HL-60 (cell line): ENCODE data around the gene HHIP.

Experiments
- GABPA ChIP-seq: IDR thresholded peaks from 2 replicates; pipeline ENCODE4 v1.6.1; 2012; ENCODE audit warnings: low read depth
- POLR2AphosphoS5 ChIP-seq: IDR thresholded peaks from 2 replicates; pipeline ENCODE4 v1.6.1; 2012; ENCODE audit warnings: low read depth
- TF ChIP-seq, protein P1 (sequence below): IDR thresholded peaks from one replicate; pipeline ENCODE4 v1.5.1; 2011; ENCODE audit warnings: low read length, control low read depth, inconsistent platforms; ENCODE audit not compliant: insufficient read depth
- TF ChIP-seq, protein P2 (sequence below): IDR thresholded peaks from 2 replicates; pipeline ENCODE4 v1.6.1; 2012; ENCODE audit warnings: low read depth; ENCODE audit not compliant: insufficient replicate concordance

DNA sequence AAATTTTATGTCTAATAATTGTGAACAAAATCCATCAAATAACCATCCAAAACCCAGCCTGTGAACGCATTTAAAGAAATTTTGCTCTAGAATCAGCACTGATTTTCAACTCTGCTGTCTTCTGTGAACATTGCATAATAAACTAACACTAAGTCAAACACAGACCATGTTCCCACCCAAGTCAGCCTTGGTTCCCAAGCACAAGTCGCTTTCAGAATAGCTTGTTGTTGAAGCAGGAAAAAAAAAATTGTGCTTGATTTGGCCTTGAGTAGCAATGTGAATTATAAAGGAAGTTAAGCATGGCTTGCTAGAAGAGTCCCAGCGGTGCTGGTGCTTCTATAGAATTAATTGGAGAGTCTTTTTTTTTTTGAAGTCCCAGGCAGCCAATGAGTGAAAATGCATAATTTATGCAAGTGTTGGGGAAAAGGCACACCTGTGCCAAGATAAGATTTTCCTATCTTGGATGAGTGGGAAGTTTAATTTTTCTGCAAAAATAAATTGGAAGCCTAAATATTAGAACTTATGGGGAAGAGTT lies 42.1 kb downstream of the HHIP start:
- TF ChIP-seq, protein P1, sequence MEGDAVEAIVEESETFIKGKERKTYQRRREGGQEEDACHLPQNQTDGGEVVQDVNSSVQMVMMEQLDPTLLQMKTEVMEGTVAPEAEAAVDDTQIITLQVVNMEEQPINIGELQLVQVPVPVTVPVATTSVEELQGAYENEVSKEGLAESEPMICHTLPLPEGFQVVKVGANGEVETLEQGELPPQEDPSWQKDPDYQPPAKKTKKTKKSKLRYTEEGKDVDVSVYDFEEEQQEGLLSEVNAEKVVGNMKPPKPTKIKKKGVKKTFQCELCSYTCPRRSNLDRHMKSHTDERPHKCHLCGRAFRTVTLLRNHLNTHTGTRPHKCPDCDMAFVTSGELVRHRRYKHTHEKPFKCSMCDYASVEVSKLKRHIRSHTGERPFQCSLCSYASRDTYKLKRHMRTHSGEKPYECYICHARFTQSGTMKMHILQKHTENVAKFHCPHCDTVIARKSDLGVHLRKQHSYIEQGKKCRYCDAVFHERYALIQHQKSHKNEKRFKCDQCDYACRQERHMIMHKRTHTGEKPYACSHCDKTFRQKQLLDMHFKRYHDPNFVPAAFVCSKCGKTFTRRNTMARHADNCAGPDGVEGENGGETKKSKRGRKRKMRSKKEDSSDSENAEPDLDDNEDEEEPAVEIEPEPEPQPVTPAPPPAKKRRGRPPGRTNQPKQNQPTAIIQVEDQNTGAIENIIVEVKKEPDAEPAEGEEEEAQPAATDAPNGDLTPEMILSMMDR = no peak
- TF ChIP-seq GABPA = no peak
- TF ChIP-seq POLR2AphosphoS5 = no peak
- TF ChIP-seq, protein P2, sequence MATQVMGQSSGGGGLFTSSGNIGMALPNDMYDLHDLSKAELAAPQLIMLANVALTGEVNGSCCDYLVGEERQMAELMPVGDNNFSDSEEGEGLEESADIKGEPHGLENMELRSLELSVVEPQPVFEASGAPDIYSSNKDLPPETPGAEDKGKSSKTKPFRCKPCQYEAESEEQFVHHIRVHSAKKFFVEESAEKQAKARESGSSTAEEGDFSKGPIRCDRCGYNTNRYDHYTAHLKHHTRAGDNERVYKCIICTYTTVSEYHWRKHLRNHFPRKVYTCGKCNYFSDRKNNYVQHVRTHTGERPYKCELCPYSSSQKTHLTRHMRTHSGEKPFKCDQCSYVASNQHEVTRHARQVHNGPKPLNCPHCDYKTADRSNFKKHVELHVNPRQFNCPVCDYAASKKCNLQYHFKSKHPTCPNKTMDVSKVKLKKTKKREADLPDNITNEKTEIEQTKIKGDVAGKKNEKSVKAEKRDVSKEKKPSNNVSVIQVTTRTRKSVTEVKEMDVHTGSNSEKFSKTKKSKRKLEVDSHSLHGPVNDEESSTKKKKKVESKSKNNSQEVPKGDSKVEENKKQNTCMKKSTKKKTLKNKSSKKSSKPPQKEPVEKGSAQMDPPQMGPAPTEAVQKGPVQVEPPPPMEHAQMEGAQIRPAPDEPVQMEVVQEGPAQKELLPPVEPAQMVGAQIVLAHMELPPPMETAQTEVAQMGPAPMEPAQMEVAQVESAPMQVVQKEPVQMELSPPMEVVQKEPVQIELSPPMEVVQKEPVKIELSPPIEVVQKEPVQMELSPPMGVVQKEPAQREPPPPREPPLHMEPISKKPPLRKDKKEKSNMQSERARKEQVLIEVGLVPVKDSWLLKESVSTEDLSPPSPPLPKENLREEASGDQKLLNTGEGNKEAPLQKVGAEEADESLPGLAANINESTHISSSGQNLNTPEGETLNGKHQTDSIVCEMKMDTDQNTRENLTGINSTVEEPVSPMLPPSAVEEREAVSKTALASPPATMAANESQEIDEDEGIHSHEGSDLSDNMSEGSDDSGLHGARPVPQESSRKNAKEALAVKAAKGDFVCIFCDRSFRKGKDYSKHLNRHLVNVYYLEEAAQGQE = no peak
